GM08714 (cell line): ENCODE measurements around the gene SVBP.
"Not testable (repeated sequence)": the region's sequence is repeated elsewhere in the genome, so short reads cannot be mapped to it uniquely, and the experiment has no call there.

Experiments used
- H3K4me3 ChIP-seq: fragments of 200-500 bp; sonication (Bioruptor generic); 2 replicates; pipeline ENCODE4 v1.5.1; 2014; ENCODE audit warnings: mild to moderate bottlenecking, low read length, inconsistent platforms
- ZNF274 ChIP-seq: IDR thresholded peaks from 2 replicates; pipeline ENCODE4 v1.6.1; 2012; ENCODE audit warnings: mild to moderate bottlenecking, low read depth, low read length

Gene SVBP, protein sequence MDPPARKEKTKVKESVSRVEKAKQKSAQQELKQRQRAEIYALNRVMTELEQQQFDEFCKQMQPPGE

DNA sequence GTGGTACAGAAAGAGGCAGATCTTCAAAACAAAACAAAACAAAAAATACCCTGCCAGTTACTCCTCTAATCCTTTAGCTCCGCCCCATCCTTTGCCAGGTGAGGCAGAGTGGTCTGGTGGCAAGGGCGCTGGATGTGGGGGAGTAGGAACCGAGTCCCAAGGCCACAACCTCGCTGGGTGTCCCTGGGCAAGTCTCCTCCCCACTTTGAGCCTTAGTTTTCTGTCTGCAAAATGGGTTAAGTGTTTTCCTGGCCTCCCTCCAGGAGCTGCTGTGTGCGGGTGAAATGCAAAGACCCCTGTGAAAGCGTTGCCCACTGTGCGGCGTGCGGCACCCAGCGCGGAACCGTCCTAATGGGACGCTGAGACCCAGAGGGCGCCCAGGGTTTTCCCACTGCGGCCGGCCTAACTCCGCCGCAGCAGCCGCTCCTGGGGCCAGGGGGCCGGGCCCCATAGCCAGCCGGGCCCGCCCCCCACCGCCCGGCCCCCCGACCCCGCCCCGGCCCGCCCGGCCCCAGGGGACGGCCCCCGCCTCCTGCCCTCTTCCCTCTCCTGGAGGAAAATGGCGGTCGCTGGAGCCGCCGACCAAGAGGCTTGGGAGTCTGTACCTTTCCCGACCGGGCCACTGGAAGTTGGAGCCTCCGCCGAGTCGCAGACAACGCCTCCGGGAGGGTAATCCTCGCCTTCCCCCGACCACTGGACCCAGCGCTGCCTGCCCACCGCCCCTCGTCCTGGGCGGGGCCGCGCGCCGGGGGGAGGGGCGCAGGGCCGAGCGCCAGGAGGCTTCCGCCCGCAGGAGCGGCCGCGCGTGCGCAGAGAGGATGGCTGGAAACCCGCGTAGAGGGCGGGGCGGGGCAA lies at the start of gene SVBP, which contains the start of gene ERMAP:
TSS of gene SVBP (minus strand) at position 813 of the 855 bp plus-strand sequence. CDS start 853 bp downstream, outside the sequence.
TSS of gene ERMAP (plus strand) at position 538 of the 855 bp plus-strand sequence. CDS start 13,327 bp downstream, outside the sequence.
- H3K4me3 ChIP-seq = peak within 1 kb of the TSS; percentile 93
- TF ChIP-seq ZNF274 = no peak

DNA sequence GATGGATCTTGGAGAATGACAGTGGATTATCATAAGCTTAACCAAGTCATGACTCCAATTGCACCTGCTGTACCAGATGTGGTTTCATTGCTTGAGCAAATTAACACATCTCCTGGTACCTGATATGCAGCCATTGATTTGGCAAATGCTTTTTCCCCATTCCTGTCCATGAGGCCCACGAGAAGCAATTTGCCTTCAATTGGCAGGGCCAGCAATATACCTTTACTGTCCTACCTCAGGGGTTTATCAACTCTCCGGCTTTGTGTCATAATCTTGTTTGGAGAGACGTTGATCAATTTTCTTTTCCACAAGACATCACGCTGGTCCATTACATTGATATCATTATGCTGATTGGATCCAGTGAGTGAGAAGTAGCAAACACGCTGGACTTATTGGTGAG lies 49.4 kb upstream of the SVBP start:
- no peak for TF ChIP-seq ZNF274
- H3K4me3 ChIP-seq = no peak overlapping the region

DNA sequence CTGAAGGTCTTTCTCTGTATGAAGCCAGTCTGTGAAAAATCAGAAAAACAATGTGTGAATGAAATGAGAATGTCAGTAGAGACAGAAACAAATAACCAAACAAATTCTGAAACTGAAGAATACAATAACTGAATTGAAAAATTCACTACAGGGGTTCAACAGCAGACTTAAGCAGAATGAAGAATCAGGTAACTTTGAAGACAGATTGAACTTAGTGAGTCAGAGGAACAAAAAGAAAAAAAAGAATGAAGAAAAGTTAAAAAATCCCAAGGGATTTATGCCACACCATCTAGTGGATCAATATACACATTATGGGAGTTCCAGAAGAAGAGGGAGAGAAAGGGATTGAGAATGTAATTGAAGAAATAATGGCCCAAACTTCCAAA lies 43.8 kb upstream of the SVBP start:
- H3K4me3 ChIP-seq = no peak overlapping the region
- TF ChIP-seq ZNF274 = no peak

DNA sequence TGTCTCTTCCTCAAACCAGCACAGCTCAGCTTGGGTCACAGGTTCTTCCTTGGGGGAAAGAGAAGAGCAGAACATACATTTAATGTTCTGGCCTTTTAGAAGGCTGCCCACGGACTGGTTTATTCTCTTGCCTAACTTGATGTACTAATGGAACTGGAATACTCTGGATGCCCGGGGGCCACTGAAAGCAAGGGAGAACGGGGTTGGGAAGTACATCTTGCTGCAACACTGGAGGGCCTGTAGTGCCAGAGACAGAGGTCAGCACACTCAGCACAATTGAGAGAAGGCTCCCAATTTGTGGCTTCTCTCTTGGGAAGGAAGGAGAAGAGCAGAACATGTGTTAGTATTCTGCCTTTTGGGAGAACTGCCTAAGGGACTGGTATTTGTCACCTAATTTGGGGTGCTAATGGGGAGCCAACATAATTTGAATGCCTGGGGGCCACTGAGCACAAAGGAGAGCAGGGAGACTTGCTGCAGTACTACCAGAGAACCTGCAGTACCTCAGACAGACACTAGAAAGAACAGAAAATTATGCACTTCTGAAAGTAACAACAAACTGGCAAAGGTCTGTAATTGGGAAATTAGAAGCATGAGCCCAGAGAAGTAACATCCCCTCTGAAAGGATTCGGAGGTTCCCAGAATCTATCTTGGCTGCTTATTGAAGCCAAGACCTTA lies 43.3 kb upstream of the SVBP start:
- TF ChIP-seq ZNF274 = no peak
- H3K4me3 ChIP-seq = no peak overlapping the region

DNA sequence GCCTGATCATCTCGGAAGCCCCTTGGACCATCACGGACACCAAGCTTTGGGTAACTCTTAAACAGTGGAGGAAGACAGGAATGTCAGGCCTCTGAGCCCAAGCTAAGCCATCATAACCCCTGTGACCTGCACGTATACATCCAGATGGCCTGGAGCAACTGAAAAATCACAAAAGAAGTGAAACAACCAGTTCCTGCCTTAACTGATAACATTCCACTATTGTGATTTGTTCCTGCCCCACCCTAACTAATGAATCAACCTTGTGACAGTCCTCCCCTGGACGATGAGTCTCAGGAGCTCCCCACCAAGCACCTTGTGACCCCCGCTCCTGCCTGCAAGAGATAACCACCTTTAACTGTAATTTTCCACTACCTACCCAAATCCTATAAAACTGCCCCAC lies 42.2 kb upstream of the SVBP start:
- H3K4me3 ChIP-seq = not testable (repeated sequence)

DNA sequence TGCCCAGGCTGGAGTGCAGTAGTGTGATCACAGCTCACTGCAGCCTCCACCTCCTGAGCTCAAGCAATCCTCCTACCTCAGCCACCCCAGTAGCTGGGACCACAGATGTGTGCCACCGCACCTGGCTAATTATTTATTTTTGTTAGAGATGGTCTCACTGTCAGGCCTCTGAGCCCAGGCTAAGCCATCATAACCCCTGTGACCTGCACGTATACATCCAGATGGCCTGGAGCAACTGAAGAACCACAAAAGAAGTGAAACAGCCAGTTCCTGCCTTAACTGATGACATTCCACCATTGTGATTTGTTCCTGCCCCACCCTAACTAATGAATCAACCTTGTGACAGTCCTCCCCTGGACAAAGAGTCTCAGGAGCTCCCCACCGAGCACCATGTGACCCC lies 39.4 kb upstream of the SVBP start:
- H3K4me3 ChIP-seq = not testable (repeated sequence)

DNA sequence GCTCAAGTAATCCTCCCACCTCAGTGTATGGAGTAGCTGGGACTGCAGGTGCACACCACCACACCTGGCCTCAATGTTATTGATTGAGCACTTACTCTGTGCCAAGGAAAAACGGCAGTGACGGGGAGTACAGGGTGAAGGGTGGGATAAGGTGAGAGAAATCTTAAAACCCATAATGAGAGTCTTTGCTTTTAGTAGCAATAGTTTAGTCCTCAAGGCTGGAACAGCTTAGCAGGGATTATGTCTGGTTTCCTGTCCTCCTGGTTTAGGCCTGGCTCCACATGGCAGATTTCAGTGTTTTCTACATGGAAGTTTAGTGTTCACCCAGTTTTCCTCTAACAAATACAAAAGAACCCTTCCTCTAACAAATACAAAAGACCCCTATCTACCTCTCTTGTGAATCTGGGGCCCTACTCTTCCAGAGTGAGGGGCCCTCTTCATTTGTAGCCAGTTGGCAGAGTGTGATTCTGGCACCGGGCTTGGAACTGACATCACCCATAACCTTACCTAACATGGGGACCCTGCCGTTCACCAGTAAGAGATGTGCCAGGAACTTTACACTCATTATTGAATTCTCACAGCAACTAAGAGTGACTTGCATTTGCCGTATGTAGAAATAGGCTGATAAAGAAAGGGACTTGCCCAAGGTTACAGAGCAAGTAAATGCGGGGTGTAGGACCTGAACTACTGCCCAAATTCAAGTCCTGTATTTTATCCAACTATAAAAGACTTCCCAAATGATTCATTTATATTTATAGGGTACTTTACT lies 36.1 kb upstream of the SVBP start:
- no peak overlapping the region for H3K4me3 ChIP-seq
- no peak for TF ChIP-seq ZNF274

DNA sequence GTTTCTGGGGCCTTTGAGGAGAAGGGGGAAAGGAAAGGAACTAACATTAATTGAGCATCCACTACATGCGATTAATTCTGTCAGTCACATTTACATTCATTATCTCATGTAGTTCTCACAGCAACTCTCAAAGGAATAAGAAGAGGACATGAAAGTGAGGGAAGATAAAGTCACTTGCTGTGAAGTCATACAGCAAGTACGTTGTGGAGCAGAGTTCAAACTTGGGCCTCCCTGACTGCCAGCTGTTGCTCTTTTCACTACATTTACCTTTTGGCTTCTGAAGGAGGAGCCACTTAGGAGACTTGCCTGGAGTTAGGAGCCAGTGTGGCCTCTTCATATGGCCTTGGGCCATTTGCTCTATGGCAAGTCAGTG lies 35.4 kb upstream of the SVBP start:
- no peak overlapping the region for H3K4me3 ChIP-seq
- TF ChIP-seq ZNF274 = no peak

DNA sequence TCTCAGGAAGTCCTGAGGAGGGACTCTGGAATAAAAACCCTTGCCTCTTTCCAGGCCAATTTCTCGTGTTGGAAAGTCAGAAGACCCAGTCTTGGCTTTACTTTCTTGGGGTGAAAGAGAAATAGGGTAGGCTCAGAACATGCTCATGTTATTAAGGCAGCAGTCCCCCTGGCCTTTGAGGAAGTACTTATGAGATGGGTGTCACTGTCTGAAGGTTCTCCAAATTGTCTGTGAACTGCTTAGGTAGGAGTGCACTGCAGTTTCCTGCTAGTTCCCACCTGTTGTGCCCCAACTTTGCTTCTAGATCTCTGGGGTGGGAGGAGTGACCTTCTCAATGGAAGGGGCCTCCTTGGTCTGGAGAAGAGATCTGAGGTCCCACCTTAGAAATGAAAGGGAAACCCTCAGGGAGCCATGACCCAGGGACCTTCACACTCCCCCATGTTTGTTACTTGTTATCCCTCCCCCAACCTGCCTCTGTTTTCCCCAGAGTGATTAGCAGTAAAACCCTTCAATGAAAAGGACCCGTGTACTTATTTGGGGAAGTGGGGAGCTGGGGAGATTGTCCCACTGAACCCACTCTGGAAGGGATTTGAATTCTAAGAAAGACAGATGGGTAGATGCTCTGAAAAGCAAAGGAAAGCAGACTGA lies 34.9 kb upstream of the SVBP start:
- TF ChIP-seq ZNF274 = no peak
- no peak overlapping the region for H3K4me3 ChIP-seq

DNA sequence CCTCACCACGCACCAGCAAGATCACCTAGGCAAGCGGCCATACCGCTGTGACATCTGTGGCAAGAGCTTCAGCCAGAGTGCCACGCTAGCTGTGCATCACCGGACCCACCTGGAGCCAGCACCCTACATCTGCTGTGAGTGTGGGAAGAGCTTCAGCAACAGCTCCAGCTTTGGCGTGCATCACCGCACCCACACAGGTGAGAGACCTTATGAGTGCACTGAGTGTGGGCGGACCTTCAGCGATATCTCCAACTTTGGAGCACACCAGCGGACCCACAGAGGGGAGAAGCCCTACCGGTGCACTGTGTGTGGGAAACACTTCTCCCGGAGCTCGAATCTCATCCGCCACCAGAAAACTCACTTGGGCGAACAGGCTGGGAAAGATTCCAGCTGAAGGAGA lies 34.2 kb upstream of the SVBP start:
- H3K4me3 ChIP-seq = no peak overlapping the region
- TF ChIP-seq ZNF274 = no peak

DNA sequence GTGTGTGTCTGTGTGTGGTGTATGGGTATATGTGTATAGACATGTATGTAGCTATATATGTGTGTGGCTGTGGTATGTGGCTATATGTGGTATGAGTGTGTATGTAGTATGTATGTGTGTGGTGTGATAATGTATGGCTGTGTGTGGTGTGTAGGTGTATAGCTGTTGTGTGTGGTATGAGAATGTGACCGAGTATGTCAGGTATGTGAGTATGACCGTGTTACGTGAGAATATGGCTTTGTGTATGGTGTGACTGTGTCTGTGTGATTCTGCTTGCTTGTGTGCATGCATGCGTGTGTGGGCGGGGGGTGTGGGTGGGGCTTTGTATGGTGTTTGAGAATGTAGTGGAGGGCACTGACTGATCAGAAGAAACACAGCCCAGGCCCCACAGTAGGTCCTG lies 32.7 kb upstream of the SVBP start:
- H3K4me3 ChIP-seq = no peak overlapping the region
- no peak for TF ChIP-seq ZNF274

DNA sequence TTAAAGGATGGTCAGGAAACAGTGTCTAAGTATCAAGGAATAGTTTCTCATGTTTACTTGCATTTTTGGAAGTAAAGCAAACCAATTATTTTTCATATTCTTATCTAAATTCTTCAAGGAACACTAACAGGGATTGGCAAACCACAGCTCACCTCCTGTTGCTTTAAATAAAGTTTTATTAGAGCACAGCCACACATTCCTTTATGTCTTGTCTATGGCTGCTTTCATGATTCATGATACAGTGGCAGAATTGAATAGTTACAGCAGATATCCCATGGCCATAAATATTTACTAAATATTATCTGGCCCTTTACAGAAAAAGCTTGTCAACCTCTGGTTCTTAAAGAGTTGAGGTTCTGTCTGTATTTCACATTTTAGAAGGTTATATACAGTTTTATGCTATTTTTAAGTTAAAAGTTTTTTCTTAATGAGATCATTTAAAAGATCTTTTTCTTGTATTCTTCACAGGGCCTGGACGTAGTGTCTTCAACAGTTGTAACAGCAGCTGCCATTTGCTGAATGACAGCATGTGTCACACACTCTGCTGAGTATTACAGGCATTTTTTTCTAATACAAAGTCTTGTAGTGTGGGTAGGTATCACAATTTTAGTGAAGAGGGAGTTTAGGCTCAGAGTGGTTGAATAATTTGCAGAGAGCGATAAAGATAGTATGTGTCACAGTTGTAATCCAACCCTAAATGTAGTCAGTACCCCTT lies 31.8 kb upstream of the SVBP start:
- H3K4me3 ChIP-seq = no peak overlapping the region
- TF ChIP-seq ZNF274 = no peak

DNA sequence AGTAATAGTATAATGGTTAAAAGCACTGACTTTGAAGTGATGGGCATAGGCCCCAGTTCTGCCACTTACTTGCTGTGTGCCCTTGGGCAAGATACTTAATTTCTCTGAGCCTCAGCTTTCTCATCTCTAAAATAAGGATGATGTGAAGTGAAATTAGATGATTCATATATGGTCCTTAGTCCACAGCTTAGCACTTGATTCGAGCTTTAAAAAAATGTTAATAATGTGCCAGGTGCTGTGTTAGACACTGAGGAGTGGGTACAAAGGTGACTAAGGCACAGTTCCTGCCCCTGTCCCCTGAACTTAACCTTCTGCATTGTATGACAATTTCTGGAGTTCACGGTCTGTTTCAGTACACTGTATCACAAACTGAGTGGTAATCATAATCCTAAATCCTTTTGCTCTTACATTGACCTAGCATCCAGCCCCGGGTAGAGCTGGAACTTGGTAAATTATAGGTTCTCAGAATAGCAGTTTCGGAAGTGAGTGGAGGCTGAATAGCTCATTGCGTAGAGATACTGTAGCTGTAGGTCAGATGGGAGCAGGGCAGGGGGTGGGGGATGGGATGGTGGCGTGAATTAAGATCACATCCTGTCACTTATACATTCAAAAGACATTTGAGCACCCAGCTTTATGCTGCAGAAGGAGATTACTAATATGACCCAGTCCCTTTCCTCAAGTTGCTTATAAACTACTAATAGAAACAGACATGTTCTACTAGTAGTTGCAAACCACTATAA lies 30.7 kb upstream of the SVBP start:
- H3K4me3 ChIP-seq = peak overlapping the region; percentile 78

More for the DNA sequence above, 30.7 kb upstream of the SVBP start:
- TF ChIP-seq ZNF274 = no peak
